HG03354 (cell line): ENCODE results near the gene BNC2.
A peak's percentile ranks its signal among the peaks of the same experiment; 100 is the strongest.

ENCODE experiments used
- ATAC-seq: cut with Tn5 transposase; IDR thresholded peaks from one replicate; pipeline ENCODE4 v1.9.1; 2021; ENCODE audit warnings: mild to moderate bottlenecking; ENCODE audit not compliant: unreplicated experiment, poor library complexity, severe bottlenecking

The BNC2 gene

GRCh38 chr9:16619914-16620520 lies 250.5 kb downstream of the BNC2 start:
- peak; percentile 53 for ATAC-seq

GRCh38 chr9:16619402-16619801 lies 251.1 kb downstream of the BNC2 start:
- ATAC-seq = no peak

- ATAC-seq = no peak
Measured at GRCh38 chr9:16618524-16618923, 251.9 kb downstream of the BNC2 start.

GRCh38 chr9:16616686-16617085 lies 253.8 kb downstream of the BNC2 start:
- ATAC-seq = no peak

- ATAC-seq = no peak
Measured at GRCh38 chr9:16615451-16615850, 255.0 kb downstream of the BNC2 start.

GRCh38 chr9:16613605-16614004 lies 256.9 kb downstream of the BNC2 start:
- no peak for ATAC-seq

GRCh38 chr9:16613051-16613450 lies 257.4 kb downstream of the BNC2 start:
- ATAC-seq = no peak

GRCh38 chr9:16612627-16613026 lies 257.8 kb downstream of the BNC2 start:
- no peak for ATAC-seq

- ATAC-seq = no peak
Measured at GRCh38 chr9:16611983-16612382, 258.5 kb downstream of the BNC2 start.

GRCh38 chr9:16611001-16611400 lies 259.5 kb downstream of the BNC2 start:
- ATAC-seq = no peak

GRCh38 chr9:16610538-16610937 lies 259.9 kb downstream of the BNC2 start:
- ATAC-seq = no peak

GRCh38 chr9:16608906-16609305 lies 261.6 kb downstream of the BNC2 start:
- ATAC-seq = no peak

- ATAC-seq = no peak
Measured at GRCh38 chr9:16602494-16602893, 268.0 kb downstream of the BNC2 start.

- ATAC-seq = no peak
Measured at GRCh38 chr9:16601991-16602390, 268.5 kb downstream of the BNC2 start.

- ATAC-seq = no peak
Measured at GRCh38 chr9:16598316-16598715, 272.2 kb downstream of the BNC2 start.

- no peak for ATAC-seq
Measured at GRCh38 chr9:16597136-16597535, 273.3 kb downstream of the BNC2 start.

GRCh38 chr9:16595227-16595626 lies 275.2 kb downstream of the BNC2 start:
- ATAC-seq = no peak

GRCh38 chr9:16594787-16595186 lies 275.7 kb downstream of the BNC2 start:
- no peak for ATAC-seq

GRCh38 chr9:16593746-16594145 lies 276.7 kb downstream of the BNC2 start:
- no peak for ATAC-seq

GRCh38 chr9:16591092-16591491 lies 279.4 kb downstream of the BNC2 start:
- no peak for ATAC-seq

GRCh38 chr9:16585591-16585990 lies 284.9 kb downstream of the BNC2 start:
- no peak for ATAC-seq

GRCh38 chr9:16579872-16580432 lies 290.5 kb downstream of the BNC2 start:
- no peak for ATAC-seq
